SH-SY5Y (cell line): ENCODE data around the gene CTIF.

Source experiments
- GATA2 ChIP-seq: IDR thresholded peaks from 2 replicates; pipeline ENCODE4 v1.6.1; 2011; ENCODE audit warnings: mild to moderate bottlenecking, low read depth, low read length
- GATA3 ChIP-seq: IDR thresholded peaks from 2 replicates; pipeline ENCODE4 v1.6.1; 2011; ENCODE audit warnings: low read depth, mild to moderate bottlenecking, low read length, moderate library complexity

GRCh38 chr18:48787203-48788151 lies 248.6 kb downstream of the CTIF start:
- no peak for TF ChIP-seq GATA3
- TF ChIP-seq GATA2: peak; percentile 41
